ENCODE data around the gene MS4A5.

GRCh38 chr11:60454212-60454611 lies 24.8 kb downstream of the MS4A5 start:
- TF ChIP-seq CTCF (CRISPR knock-in tag; IDR thresholded peaks at IDR 0.05) (no peak), DPF2 (CRISPR knock-in tag; IDR thresholded peaks at IDR 0.05; ENCODE audit: borderline replicate concordance, low read depth) (no peak)
